GM10248 (cell line): ENCODE results near the gene PLPP1.

Experiments
- CTCF ChIA-PET: fragments of 300-600 bp; sonication (Branson Sonifier 250); formaldehyde crosslinking; extraction: SDS; loops from one replicate; lab custom pipeline; 2021; ENCODE audit warnings: antibody characterized with exemption; lab: Yijun Ruan, JAX
- POLR2A ChIA-PET: fragments of 350-650 bp; sonication (Branson Sonifier 250); formaldehyde crosslinking; extraction: SDS; loops from one replicate; lab custom pipeline; 2020; ENCODE audit warnings: antibody characterized with exemption; lab: Yijun Ruan, JAX
- DNase-seq: peaks from one replicate; pipeline ENCODE4 v3.0.0; 2012; ENCODE audit errors: extremely low spot score
- TF ChIP-seq, protein P1 (sequence below): IDR thresholded peaks from 2 replicates; pipeline ENCODE4 v1.5.1; 2012; ENCODE audit warnings: mild to moderate bottlenecking, low read depth; ENCODE audit errors: extremely low read depth, missing control alignments, control extremely low read depth

PLPP1 gene

DNA sequence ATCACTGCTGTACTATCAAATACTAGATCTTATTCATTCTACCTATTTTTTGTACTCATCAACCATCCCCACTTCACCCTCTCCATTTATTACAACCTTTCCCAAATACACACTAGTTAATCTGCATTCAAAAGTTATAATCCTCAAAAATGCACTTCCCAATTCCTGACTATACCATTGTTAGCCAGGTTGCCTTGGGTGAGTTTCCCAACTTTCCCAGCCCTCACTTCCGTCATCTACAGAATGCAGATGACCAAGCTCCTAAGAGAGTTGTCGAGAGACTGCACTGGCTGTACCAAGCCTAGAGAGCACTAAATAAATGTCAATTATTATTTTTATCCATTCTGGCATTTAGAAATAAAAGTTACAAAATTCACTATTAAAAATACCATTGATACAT is 11.5 kb downstream of the PLPP1 start:
- no peak for DNase-seq
- ChIA-PET CTCF (interaction anchor here (1.0 to 2.7 kb wide), 2 partner anchors 8 to 14 kb away, joined by 5 to 11 read pairs; no protein-coding TSS in a partner anchor), POLR2A (no interaction called here)
- TF ChIP-seq, protein P1, sequence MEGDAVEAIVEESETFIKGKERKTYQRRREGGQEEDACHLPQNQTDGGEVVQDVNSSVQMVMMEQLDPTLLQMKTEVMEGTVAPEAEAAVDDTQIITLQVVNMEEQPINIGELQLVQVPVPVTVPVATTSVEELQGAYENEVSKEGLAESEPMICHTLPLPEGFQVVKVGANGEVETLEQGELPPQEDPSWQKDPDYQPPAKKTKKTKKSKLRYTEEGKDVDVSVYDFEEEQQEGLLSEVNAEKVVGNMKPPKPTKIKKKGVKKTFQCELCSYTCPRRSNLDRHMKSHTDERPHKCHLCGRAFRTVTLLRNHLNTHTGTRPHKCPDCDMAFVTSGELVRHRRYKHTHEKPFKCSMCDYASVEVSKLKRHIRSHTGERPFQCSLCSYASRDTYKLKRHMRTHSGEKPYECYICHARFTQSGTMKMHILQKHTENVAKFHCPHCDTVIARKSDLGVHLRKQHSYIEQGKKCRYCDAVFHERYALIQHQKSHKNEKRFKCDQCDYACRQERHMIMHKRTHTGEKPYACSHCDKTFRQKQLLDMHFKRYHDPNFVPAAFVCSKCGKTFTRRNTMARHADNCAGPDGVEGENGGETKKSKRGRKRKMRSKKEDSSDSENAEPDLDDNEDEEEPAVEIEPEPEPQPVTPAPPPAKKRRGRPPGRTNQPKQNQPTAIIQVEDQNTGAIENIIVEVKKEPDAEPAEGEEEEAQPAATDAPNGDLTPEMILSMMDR: no peak

DNA sequence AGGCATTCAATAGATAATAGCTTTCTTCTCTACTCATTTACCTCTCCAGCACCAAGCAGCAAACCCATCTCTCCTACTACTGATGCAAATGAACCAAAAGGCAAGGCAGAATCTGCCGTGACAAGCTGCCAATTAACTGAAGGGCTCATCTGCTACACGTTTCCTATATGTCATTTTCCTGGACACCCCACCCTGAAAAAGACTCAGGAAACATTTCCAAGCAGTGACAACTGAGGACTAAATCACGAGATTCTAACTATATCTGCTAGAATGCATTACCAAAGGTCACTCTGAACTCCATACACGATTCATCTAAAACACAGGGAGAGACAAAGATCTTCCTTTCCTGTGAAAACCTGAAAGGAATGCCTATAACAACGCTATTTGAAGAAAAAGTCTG is 12.9 kb downstream of the PLPP1 start:
- DNase-seq: no peak
- POLR2A ChIA-PET: no interaction called here
- TF ChIP-seq, protein P1: no peak
- CTCF ChIA-PET: interaction anchor here (0.8 to 1.8 kb wide), 3 partner anchors 12 to 105 kb away, joined by 3 to 4 read pairs (median 4); no protein-coding TSS in a partner anchor

- CTCF ChIA-PET: interaction anchor here (1.6 kb wide), 1 partner anchor 11 kb away, joined by 4 read pairs; no protein-coding TSS in a partner anchor
- TF ChIP-seq, protein P1: no peak
- no peak for DNase-seq
- POLR2A ChIA-PET: no interaction called here
These were observed 14.5 kb downstream of the PLPP1 start for GRCh38 chr5:55520117-55520839.

- TF ChIP-seq, protein P1: no peak
- CTCF ChIA-PET: no interaction called here
- POLR2A ChIA-PET: no interaction called here
These were observed 15.9 kb downstream of the PLPP1 start for GRCh38 chr5:55518831-55519390.

GRCh38 chr5:55517804-55518203 is 17.0 kb downstream of the PLPP1 start:
- DNase-seq: no peak
- TF ChIP-seq, protein P1: no peak
- ChIA-PET POLR2A (interaction anchor here (0.6 kb wide), 1 partner anchor 148 kb away, joined by 5 read pairs; no protein-coding TSS in a partner anchor), CTCF (interaction anchor here (0.7 to 1.3 kb wide), 2 partner anchors 15 to 45 kb away, joined by 3 read pairs; no protein-coding TSS in a partner anchor)

More at GRCh38 chr5:55518831-55519390, 15.9 kb downstream of the PLPP1 start:
- DNase-seq: no peak

- TF ChIP-seq, protein P1: no peak
- ChIA-PET CTCF (interaction anchor here (0.9 to 2.2 kb wide), 5 partner anchors 14 to 56 kb away, joined by 3 to 5 read pairs (median 5); no protein-coding TSS in a partner anchor), POLR2A (no interaction called here)
- no peak for DNase-seq
These were observed 23.8 kb downstream of the PLPP1 start for GRCh38 chr5:55511010-55511409.
